A673 (cell line): Measurements from ENCODE around the gene VRTN. TPM values are rescaled to one million over a fixed set of nuclear protein-coding genes. Genes with fewer than 3 reads are reported as not detected.

Experiments used
- BruUV-seq: library from RNA; stranded (reverse); fragments of 400-500 nt; replicated peaks from 2 replicates; lab custom pipeline; 2021; lab: Mats Ljungman, UMichigan
- CTCF ChIA-PET: fragments of 300-600 bp; sonication (Branson Sonifier 250); formaldehyde crosslinking; loops from one replicate; lab custom pipeline; 2022; ENCODE audit warnings: antibody characterized with exemption; lab: Charles Lee
- POLR2A ChIA-PET: fragments of 300-600 bp; sonication (Branson Sonifier 250); formaldehyde crosslinking; loops from one replicate; lab custom pipeline; 2022; ENCODE audit warnings: antibody characterized with exemption; ENCODE audit not compliant: low non-redundant PET; lab: Charles Lee
- DNase-seq: peaks from one replicate; pipeline ENCODE4 v3.0.0-alpha.2; 2015; ENCODE audit warnings: low spot score
- H3K27ac ChIP-seq: fragments of 200-600 bp; sonication (generic); 2 replicates; pipeline ENCODE4 v1.5.1; 2016; ENCODE audit warnings: mixed run types, low read depth, mild to moderate bottlenecking, mixed read lengths, antibody characterized with exemption, low read length; ENCODE audit not compliant: poor library complexity, severe bottlenecking
- H3K27me3 ChIP-seq: fragments of 200-600 bp; sonication (generic); replicated peaks from 2 replicates; pipeline ENCODE4 v1.6.1; 2017; ENCODE audit warnings: mixed run types, low read depth, mild to moderate bottlenecking, mixed read lengths, antibody characterized with exemption, low read length; ENCODE audit not compliant: insufficient read depth, poor library complexity
- H3K36me3 ChIP-seq: fragments of 200-600 bp; sonication (generic); 2 replicates; pipeline ENCODE4 v1.6.1; 2016; ENCODE audit warnings: mixed run types, mild to moderate bottlenecking, mixed read lengths, antibody characterized with exemption, low read length; ENCODE audit not compliant: insufficient read depth, poor library complexity, severe bottlenecking
- H3K4me1 ChIP-seq: fragments of 200-600 bp; sonication (generic); 2 replicates; pipeline ENCODE4 v1.6.1; 2017; ENCODE audit warnings: mixed run types, mild to moderate bottlenecking, mixed read lengths, antibody characterized with exemption, low read length; ENCODE audit not compliant: insufficient read depth, poor library complexity, severe bottlenecking
- H3K4me3 ChIP-seq: fragments of 200-600 bp; sonication (generic); 2 replicates; pipeline ENCODE4 v1.5.1; 2016; ENCODE audit warnings: low read depth, mixed run types, mild to moderate bottlenecking, mixed read lengths, low read length; ENCODE audit not compliant: poor library complexity, severe bottlenecking
- H3K9me3 ChIP-seq: fragments of 200-600 bp; sonication (generic); 2 replicates; pipeline ENCODE4 v1.6.1; 2016; ENCODE audit warnings: mixed run types, low read depth, mild to moderate bottlenecking, mixed read lengths, antibody characterized with exemption, low read length; ENCODE audit not compliant: poor library complexity, severe bottlenecking
- CTCF ChIP-seq: fragments of 300-800, 200-600 bp; sonication (generic); conservative IDR thresholded peaks from 2 replicates; pipeline ENCODE4 v1.5.1; 2017; ENCODE audit warnings: low read depth, mild to moderate bottlenecking, antibody characterized with exemption, low read length, moderate library complexity, mixed read lengths
- EZH2 ChIP-seq: fragments of 200-600 bp; sonication (generic); IDR thresholded peaks from 2 replicates; pipeline ENCODE4 v1.6.1; 2017; ENCODE audit warnings: borderline replicate concordance, low read depth, mild to moderate bottlenecking, mixed read lengths, antibody characterized with exemption, low read length; ENCODE audit not compliant: poor library complexity, severe bottlenecking
- intact Hi-C: fragments of 100-400 bp; cut with micrococcal nuclease; formaldehyde crosslinking; loops from one replicate; pipeline ENCODE4 v1.10.0; 2022; ENCODE audit not compliant: unreplicated experiment
- total RNA-seq: library from RNA; stranded (reverse); gene quantifications from 2 replicates; pipeline ENCODE4 v1.2.3, GENCODE V29; 2021

Gene VRTN
- total RNA-seq, 1 experiment from 2014 or later = not detected

GRCh38 chr14:74356892-74357575, 8.8 kb downstream of the VRTN start:
- intact Hi-C loops = no loop called here
- TF ChIP-seq EZH2 = no peak
- TF ChIP-seq CTCF = no peak
- H3K27ac ChIP-seq = no peak overlapping the region
- no peak for DNase-seq
- H3K36me3 ChIP-seq = no peaks in the 10 kb centered on the region
- H3K4me1 ChIP-seq = no peaks in the 10 kb centered on the region
- H3K27me3 ChIP-seq = no peaks in the 10 kb centered on the region
- POLR2A ChIA-PET = no interaction called here
- no TSS peak for BruUV-seq
- CTCF ChIA-PET = no interaction called here
- H3K9me3 ChIP-seq = no peaks in the 10 kb centered on the region
- no peak overlapping the region for H3K4me3 ChIP-seq

- no TSS peak for BruUV-seq
These were observed 9.3 kb downstream of the VRTN start for GRCh38 chr14:74357585-74357984.

GRCh38 chr14:74358176-74358829, 10.0 kb downstream of the VRTN start:
- BruUV-seq = no TSS peak
- Histone ChIP-seq H3K4me3 (no peak overlapping the region), H3K27ac (no peak overlapping the region), H3K9me3 (no peaks in the 10 kb centered on the region), H3K36me3 (no peaks in the 10 kb centered on the region), H3K4me1 (no peaks in the 10 kb centered on the region), H3K27me3 (peaks cover 9% of the 10 kb centered on the region)
- CTCF ChIA-PET = no interaction called here
- POLR2A ChIA-PET = no interaction called here
- DNase-seq = no peak
- TF ChIP-seq EZH2 = no peak
- TF ChIP-seq CTCF = no peak
- intact Hi-C loops = no loop called here

More at GRCh38 chr14:74357585-74357984, 9.3 kb downstream of the VRTN start:
- POLR2A ChIA-PET = no interaction called here
- no peak for DNase-seq
- H3K27me3 ChIP-seq = peaks cover 2% of the 10 kb centered on the region
- CTCF ChIA-PET = no interaction called here
- no peaks in the 10 kb centered on the region for H3K9me3 ChIP-seq
- H3K4me1 ChIP-seq = no peaks in the 10 kb centered on the region
- no peak overlapping the region for H3K27ac ChIP-seq
- intact Hi-C loops = no loop called here
- no peak overlapping the region for H3K4me3 ChIP-seq
- no peaks in the 10 kb centered on the region for H3K36me3 ChIP-seq
- no peak for TF ChIP-seq EZH2
- no peak for TF ChIP-seq CTCF
